T-cell (primary cell): ENCODE data around the gene KRTAP10-7. TPM values are rescaled to one million over a fixed set of nuclear protein-coding genes. Genes with fewer than 3 reads are reported as not detected.
"Not testable (repeated sequence)": the region's sequence is repeated elsewhere in the genome, so short reads cannot be mapped to it uniquely, and the experiment has no call there.

Source experiments
- ATAC-seq, 4 experiments: fragments of 200-7000 bp in 3 of 4; fragments of 150-1000 bp in 1 of 4; cut with Tn5 transposase; replicated peaks in 1 of 4; 1 replicate in 3 of 4; 2 replicates in 1 of 4; pipeline ENCODE4 v1.10.0; 2021; ENCODE audit warnings: moderate library complexity in 3 of 4, mild to moderate bottlenecking in 2 of 4, moderate number of reproducible peaks in 1 of 4
- CTCF ChIA-PET, 2 donors: fragments of 300-600 bp; sonication (Branson Sonifier 250); formaldehyde crosslinking; loops; one replicate each; lab custom pipeline; 2022; ENCODE audit warnings: antibody characterized with exemption in 2 of 2; lab: Charles Lee
- POLR2A ChIA-PET, 2 donors: fragments of 300-600 bp; sonication (Branson Sonifier 250); formaldehyde crosslinking; loops; one replicate each; lab custom pipeline; 2022; ENCODE audit warnings: antibody characterized with exemption in 2 of 2; lab: Charles Lee
- DNase-seq, 35 experiments: peaks; one replicate each; pipeline versions ENCODE4 v3.0.0 to v3.0.0-alpha.2; 2013 to 2023
- H3K27ac ChIP-seq: one replicate; pipeline ENCODE4 v1.5.1; 2013; ENCODE audit warnings: low read length
- H3K27me3 ChIP-seq, 2 experiments: replicated peaks in 1 of 2; 1 replicate in 1 of 2; 2 replicates in 1 of 2; pipeline versions ENCODE4 v1.6.1 to v1.7.0; 2013; ENCODE audit warnings: low read length in 1 of 2, mixed read lengths in 1 of 2; ENCODE audit not compliant: control insufficient read depth in 2 of 2, insufficient read depth in 2 of 2; ENCODE audit errors: extremely low read depth in 1 of 2
- H3K36me3 ChIP-seq, 2 donors: 1 replicate in 1 of 2; 2 replicates in 1 of 2; pipeline versions ENCODE4 v1.6.1 to v1.7.0; 2013; ENCODE audit warnings: low read length in 1 of 2; ENCODE audit not compliant: control insufficient read depth in 2 of 2, insufficient read depth in 1 of 2; ENCODE audit errors: extremely low read depth in 1 of 2
- H3K4me1 ChIP-seq, 2 experiments: 1 replicate in 1 of 2; 2 replicates in 1 of 2; pipeline versions ENCODE4 v1.6.1 to v1.7.0; 2013; ENCODE audit warnings: low read length in 2 of 2, mixed read lengths in 1 of 2; ENCODE audit not compliant: insufficient read depth in 2 of 2, control insufficient read depth in 1 of 2; ENCODE audit errors: extremely low read depth in 1 of 2
- H3K4me3 ChIP-seq, 2 donors: 1 replicate in 1 of 2; 2 replicates in 1 of 2; pipeline versions ENCODE4 v1.5.1 to v1.7.0; 2013; ENCODE audit warnings: mild to moderate bottlenecking in 2 of 2, low read length in 1 of 2, moderate library complexity in 1 of 2; ENCODE audit not compliant: control insufficient read depth in 1 of 2; ENCODE audit errors: extremely low read depth in 1 of 2
- H3K9me3 ChIP-seq: 2 replicates; pipeline ENCODE4 v1.7.0; 2013
- H3K27ac Mint-ChIP-seq, 2 donors: one replicate each; pipeline ENCODE4 v1.8.0; 2020 to 2021; ENCODE audit warnings: mild to moderate bottlenecking in 2 of 2, mixed read lengths in 2 of 2
- H3K27me3 Mint-ChIP-seq, 2 donors: one replicate each; pipeline ENCODE4 v1.8.0; 2021 to 2022; ENCODE audit warnings: mixed read lengths in 2 of 2
- H3K36me3 Mint-ChIP-seq: one replicate; pipeline ENCODE4 v1.8.0; 2021; ENCODE audit warnings: mixed read lengths
- H3K4me1 Mint-ChIP-seq, 3 donors: one replicate each; pipeline ENCODE4 v1.8.0; 2020 to 2022; ENCODE audit warnings: mixed read lengths in 3 of 3, mild to moderate bottlenecking in 1 of 3
- H3K4me3 Mint-ChIP-seq, 3 donors: one replicate each; pipeline ENCODE4 v1.8.0; 2020 to 2022; ENCODE audit warnings: mild to moderate bottlenecking in 3 of 3, mixed read lengths in 3 of 3, moderate library complexity in 3 of 3
- H3K9me3 Mint-ChIP-seq, 3 donors: one replicate each; pipeline ENCODE4 v1.8.0; 2020 to 2022; ENCODE audit warnings: mixed read lengths in 3 of 3
- WGBS: methylation state at CpG from one replicate; pipeline ENCODE4 v1.1.5; 2013; ENCODE audit warnings: missing lambda C conversion rate; ENCODE audit not compliant: insufficient coverage; 5-methylcytosine and 5-hydroxymethylcytosine counted together
- total RNA-seq, 35 experiments: library from RNA in 6 of 35; stranded (reverse) in 6 of 35; fragments of 120-200 nt in 1 of 35; gene quantifications; one replicate each; pipeline versions ENCODE4 v1.2.1 to v1.2.4 and lab custom pipeline; 2013 to 2026

The KRTAP10-7 gene
- total RNA-seq, 5 donors from 2014 or later (not counting 1 experiment from before 2014, with no cell fraction given), result not detected

- Histone ChIP-seq H3K9me3 (no peaks in the 10 kb centered on the region), H3K4me3 (no peak overlapping the region), H3K4me1 (no peaks in the 10 kb centered on the region), H3K27me3 (peaks cover 2 to 7% of the 10 kb centered on the region in 2 experiments), H3K27ac (no peak overlapping the region), H3K36me3 (no peaks in the 10 kb centered on the region)
- DNase-seq (peak in 1 of 35 experiments; percentile 3), ATAC-seq (no peak)
- ChIA-PET POLR2A (no interaction called here), CTCF (no interaction called here)
- peaks cover 0 to 5% of the 10 kb centered on the region in 2 donors for H3K27me3 Mint-ChIP-seq
- WGBS, result 88% methylated on average over 5 of the region's 13 CpGs
- H3K4me3 Mint-ChIP-seq, result no peak overlapping the region
- peaks cover 3 to 12% (median 7%) of the 10 kb centered on the region in 3 donors for H3K9me3 Mint-ChIP-seq
- peaks cover 1 to 5% (median 4%) of the 10 kb centered on the region in 3 donors for H3K4me1 Mint-ChIP-seq
- no peak overlapping the region for H3K27ac Mint-ChIP-seq
- peaks cover 11% of the 10 kb centered on the region for H3K36me3 Mint-ChIP-seq
Measured at GRCh38 chr21:44555200-44555875, 45.1 kb upstream of the KRTAP10-7 start.

GRCh38 chr21:44556879-44557278, 43.5 kb upstream of the KRTAP10-7 start:
- peaks cover 9 to 26% (median 12%) of the 10 kb centered on the region in 3 donors for H3K9me3 Mint-ChIP-seq
- no peak for ATAC-seq

GRCh38 chr21:44557491-44558328, 42.7 kb upstream of the KRTAP10-7 start:
- ChIA-PET CTCF (interaction anchor here in 1 of 2 donors (0.7 kb wide), 1 partner anchor 36 kb away, joined by 4 read pairs; no protein-coding TSS in a partner anchor), POLR2A (no interaction called here)
- H3K4me3 ChIP-seq, result no peak overlapping the region
- no peak overlapping the region for H3K4me3 Mint-ChIP-seq
- H3K27ac ChIP-seq, result no peak overlapping the region
- H3K27me3 Mint-ChIP-seq, result peaks cover 0 to 5% of the 10 kb centered on the region in 2 donors
- DNase-seq, result peak in 1 of 35 experiments; percentile 14
- no peaks in the 10 kb centered on the region for H3K36me3 ChIP-seq
- H3K27me3 ChIP-seq, result peaks cover 2 to 7% of the 10 kb centered on the region in 2 experiments
- WGBS, result 72% methylated on average over 30 of the region's 30 CpGs
- peaks cover 16% of the 10 kb centered on the region for H3K36me3 Mint-ChIP-seq
- ATAC-seq, result no peak
- H3K9me3 Mint-ChIP-seq, result peaks cover 12 to 35% (median 16%) of the 10 kb centered on the region in 3 donors
- H3K4me1 ChIP-seq, result no peaks in the 10 kb centered on the region
- no peak overlapping the region for H3K27ac Mint-ChIP-seq
- no peaks in the 10 kb centered on the region for H3K9me3 ChIP-seq
- H3K4me1 Mint-ChIP-seq, result peaks cover 0 to 5% (median 0%) of the 10 kb centered on the region in 3 donors

More at GRCh38 chr21:44556879-44557278, 43.5 kb upstream of the KRTAP10-7 start:
- Histone ChIP-seq H3K4me3 (no peak overlapping the region), H3K9me3 (no peaks in the 10 kb centered on the region), H3K27me3 (peaks cover 2 to 7% of the 10 kb centered on the region in 2 experiments), H3K4me1 (no peaks in the 10 kb centered on the region), H3K27ac (no peak overlapping the region), H3K36me3 (no peaks in the 10 kb centered on the region)
- POLR2A ChIA-PET, result no interaction called here
- CTCF ChIA-PET, result interaction anchor here in 1 of 2 donors (0.7 kb wide), 1 partner anchor 36 kb away, joined by 4 read pairs; no protein-coding TSS in a partner anchor
- Mint-ChIP-seq H3K36me3 (peaks cover 11% of the 10 kb centered on the region), H3K27me3 (peaks cover 0 to 5% of the 10 kb centered on the region in 2 donors), H3K4me1 (peaks cover 0 to 5% (median 0%) of the 10 kb centered on the region in 3 donors), H3K4me3 (no peak overlapping the region), H3K27ac (no peak overlapping the region)
- 78% methylated on average over 8 of the region's 9 CpGs for WGBS
- DNase-seq, result no peak

GRCh38 chr21:44558329-44558675, 42.1 kb upstream of the KRTAP10-7 start:
- H3K4me1 ChIP-seq, H3K27ac Mint-ChIP-seq, H3K27ac ChIP-seq, POLR2A ChIA-PET, DNase-seq, H3K4me3 ChIP-seq, H3K4me3 Mint-ChIP-seq, H3K9me3 ChIP-seq, H3K4me1 Mint-ChIP-seq, H3K27me3 ChIP-seq, CTCF ChIA-PET, ATAC-seq, H3K27me3 Mint-ChIP-seq, H3K36me3 ChIP-seq: not testable (repeated sequence)
- WGBS, result 86% methylated on average over 10 of the region's 10 CpGs
- Mint-ChIP-seq H3K9me3 (peaks cover 12 to 35% (median 15%) of the 10 kb centered on the region in 3 donors), H3K36me3 (peaks cover 11% of the 10 kb centered on the region)

DNA sequence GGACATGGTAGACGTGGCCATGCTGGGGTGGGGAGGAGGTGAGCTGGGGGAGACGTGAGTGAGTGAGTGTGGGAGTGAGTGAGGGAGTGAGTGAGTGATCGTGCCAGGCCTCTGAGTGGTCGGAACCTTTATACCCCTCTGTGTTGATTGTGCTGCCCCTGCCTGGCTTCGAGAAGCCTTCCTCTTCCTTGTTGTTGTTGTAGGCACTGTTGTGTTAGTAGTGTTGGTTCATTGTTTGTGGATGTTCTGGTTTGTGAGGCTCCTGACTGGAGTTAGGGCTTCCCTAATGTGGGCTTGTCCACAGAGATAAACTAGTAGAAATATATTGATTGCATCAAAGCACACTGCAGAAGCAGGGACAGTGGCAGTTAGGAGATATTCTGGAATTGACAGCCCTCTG, 41.7 kb upstream of the KRTAP10-7 start, which contains the start of gene KRTAP10-3:
Gene KRTAP10-3, minus strand, starts transcription at position 101 of the 400 bp plus-strand sequence. Its CDS starts 80 bp downstream, at position 21.
- Mint-ChIP-seq H3K36me3 (peaks cover 9% of the 10 kb centered on the region), H3K4me1 (peaks cover 0 to 5% (median 0%) of the 10 kb centered on the region in 3 donors), H3K27ac (no peak within 1 kb of the TSS), H3K9me3 (peaks cover 12 to 33% (median 15%) of the 10 kb centered on the region in 3 donors), H3K4me3 (no peak within 1 kb of the TSS), H3K27me3 (peaks cover 0 to 5% of the 10 kb centered on the region in 2 donors)
- Histone ChIP-seq H3K4me3 (no peak within 1 kb of the TSS), H3K9me3 (no peaks in the 10 kb centered on the region), H3K27me3 (peaks cover 2 to 7% of the 10 kb centered on the region in 2 experiments), H3K4me1 (no peaks in the 10 kb centered on the region), H3K27ac (no peak within 1 kb of the TSS), H3K36me3 (no peaks in the 10 kb centered on the region)
- ChIA-PET POLR2A (no interaction called here), CTCF (no interaction called here)
- ATAC-seq, result no peak
- 100% methylated on average over 2 of the region's 5 CpGs for WGBS
- no peak for DNase-seq

DNA sequence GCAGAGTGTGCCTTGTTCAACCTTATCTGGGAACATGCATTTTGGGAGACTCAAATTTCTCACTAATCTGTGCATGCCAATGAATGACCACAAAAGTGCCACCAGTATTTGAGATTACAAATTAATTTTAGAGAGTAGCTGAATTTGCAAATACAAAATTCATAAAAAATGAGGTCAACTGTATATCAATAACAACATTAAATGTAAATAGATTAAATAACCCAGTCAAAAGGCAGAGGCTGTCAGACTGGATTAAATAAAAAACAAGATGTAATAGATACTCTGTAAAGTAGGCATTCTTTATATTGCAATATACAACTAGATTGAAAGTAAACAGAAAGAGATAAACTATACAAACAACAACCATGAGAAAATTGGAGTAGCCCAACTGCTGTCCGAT, 36.3 kb upstream of the KRTAP10-7 start:
- Histone ChIP-seq H3K27ac (peak overlapping the region; percentile 48), H3K4me1 (no peaks in the 10 kb centered on the region), H3K9me3 (no peaks in the 10 kb centered on the region), H3K36me3 (no peaks in the 10 kb centered on the region), H3K4me3 (no peak overlapping the region), H3K27me3 (peaks cover 0 to 6% of the 10 kb centered on the region in 2 experiments)
- peak overlapping the region in 1 of 2 donors; percentile 87 for H3K27ac Mint-ChIP-seq
- peaks cover 10 to 17% (median 14%) of the 10 kb centered on the region in 3 donors for H3K4me1 Mint-ChIP-seq
- H3K4me3 Mint-ChIP-seq, result no peak overlapping the region
- no peak for DNase-seq
- peaks cover 9 to 33% (median 15%) of the 10 kb centered on the region in 3 donors for H3K9me3 Mint-ChIP-seq
- H3K36me3 Mint-ChIP-seq, result peaks cover 9% of the 10 kb centered on the region
- ATAC-seq, result no peak
- WGBS, result no CpG with 5 or more reads among the region's 1 CpG
- CTCF ChIA-PET, result no interaction called here
- peaks cover 0 to under 1% of the 10 kb centered on the region in 2 donors for H3K27me3 Mint-ChIP-seq
- POLR2A ChIA-PET, result no interaction called here
